ENCODE results near the gene ELK1.

GRCh38 chrX:47631676-47632075 is 18.7 kb downstream of the ELK1 start:
- TF ChIP-seq, protein P1, sequence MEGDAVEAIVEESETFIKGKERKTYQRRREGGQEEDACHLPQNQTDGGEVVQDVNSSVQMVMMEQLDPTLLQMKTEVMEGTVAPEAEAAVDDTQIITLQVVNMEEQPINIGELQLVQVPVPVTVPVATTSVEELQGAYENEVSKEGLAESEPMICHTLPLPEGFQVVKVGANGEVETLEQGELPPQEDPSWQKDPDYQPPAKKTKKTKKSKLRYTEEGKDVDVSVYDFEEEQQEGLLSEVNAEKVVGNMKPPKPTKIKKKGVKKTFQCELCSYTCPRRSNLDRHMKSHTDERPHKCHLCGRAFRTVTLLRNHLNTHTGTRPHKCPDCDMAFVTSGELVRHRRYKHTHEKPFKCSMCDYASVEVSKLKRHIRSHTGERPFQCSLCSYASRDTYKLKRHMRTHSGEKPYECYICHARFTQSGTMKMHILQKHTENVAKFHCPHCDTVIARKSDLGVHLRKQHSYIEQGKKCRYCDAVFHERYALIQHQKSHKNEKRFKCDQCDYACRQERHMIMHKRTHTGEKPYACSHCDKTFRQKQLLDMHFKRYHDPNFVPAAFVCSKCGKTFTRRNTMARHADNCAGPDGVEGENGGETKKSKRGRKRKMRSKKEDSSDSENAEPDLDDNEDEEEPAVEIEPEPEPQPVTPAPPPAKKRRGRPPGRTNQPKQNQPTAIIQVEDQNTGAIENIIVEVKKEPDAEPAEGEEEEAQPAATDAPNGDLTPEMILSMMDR (IDR thresholded peaks at IDR 0.05; ENCODE audit: low read depth, low read length, poor library complexity, severe bottlenecking), result no peak
- TF ChIP-seq EZH2phosphoT487 (IDR thresholded peaks at IDR 0.05; ENCODE audit: borderline replicate concordance, low read length), result no peak
